ENCODE results near the gene CA14.
"Not testable (repeated sequence)": the region's sequence is repeated elsewhere in the genome, so short reads cannot be mapped to it uniquely, and the experiment has no call there.

The CA14 gene

DNA sequence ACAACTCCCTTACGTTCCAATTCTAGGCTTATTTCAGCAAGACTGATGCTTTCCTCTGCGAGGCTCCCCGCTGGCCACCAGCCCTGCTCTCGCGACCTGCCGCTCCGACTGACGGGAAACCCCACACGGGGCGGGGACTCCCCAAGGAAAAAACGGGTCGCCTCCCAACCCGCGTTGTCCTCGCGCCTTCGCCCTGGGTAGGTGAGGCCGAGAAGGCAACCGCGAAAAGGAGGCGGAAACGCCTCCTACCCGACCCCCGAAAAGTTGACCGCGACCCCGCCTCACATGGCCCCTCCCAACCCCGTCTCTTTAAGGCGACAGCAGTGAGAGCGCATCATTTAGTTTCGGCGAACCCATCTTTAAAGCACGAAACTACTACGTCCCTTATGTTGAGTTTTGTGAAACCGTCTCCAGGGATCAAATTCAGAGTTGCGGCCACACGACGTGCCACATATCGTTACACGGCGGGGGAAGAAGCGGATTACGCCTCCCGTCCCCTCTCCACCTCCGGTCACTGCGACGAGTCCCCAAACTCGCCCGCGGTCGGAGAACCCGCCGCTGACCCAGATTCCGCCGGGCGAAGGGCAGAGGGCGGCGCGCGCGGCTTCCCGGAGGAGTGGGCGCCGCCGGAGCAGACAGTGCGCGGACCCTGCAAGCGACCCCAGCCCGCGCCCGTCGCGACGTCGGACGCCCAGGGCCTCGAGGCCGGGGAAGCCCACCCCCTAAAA is 22.8 kb upstream of the CA14 start:
- H3K4me3 ChIP-seq = peak overlapping the region; percentile 84 to 99 (median 98)
- no peak for TF ChIP-seq Cebpa-rat (IDR thresholded peaks at IDR 0.05)
- peaks cover 0 to 25% (median 7%) of the 10 kb centered on the region in 11 experiments; a peak in 8 of 22 replicates for H4K20me1 ChIP-seq
- peak overlapping the region; percentile 97 to 100 (median 99) for H3K9ac ChIP-seq
- H3K4me1 ChIP-seq = peaks cover 23 to 33% (median 29%) of the 10 kb centered on the region in 10 experiments
- peak overlapping the region; percentile 80 to 95 (median 87) for H3K4me2 ChIP-seq
- peak overlapping the region; percentile 94 to 100 (median 99) for H3K27ac ChIP-seq
- H3K36me3 ChIP-seq = peaks cover 16 to 22% (median 21%) of the 10 kb centered on the region in 11 experiments; a peak in 21 of 22 replicates
- H3K27me3 ChIP-seq = no peaks in the 10 kb centered on the region
- H3K9me3 ChIP-seq (replicated peaks in 1 of 11) = no peaks in the 10 kb centered on the region

DNA sequence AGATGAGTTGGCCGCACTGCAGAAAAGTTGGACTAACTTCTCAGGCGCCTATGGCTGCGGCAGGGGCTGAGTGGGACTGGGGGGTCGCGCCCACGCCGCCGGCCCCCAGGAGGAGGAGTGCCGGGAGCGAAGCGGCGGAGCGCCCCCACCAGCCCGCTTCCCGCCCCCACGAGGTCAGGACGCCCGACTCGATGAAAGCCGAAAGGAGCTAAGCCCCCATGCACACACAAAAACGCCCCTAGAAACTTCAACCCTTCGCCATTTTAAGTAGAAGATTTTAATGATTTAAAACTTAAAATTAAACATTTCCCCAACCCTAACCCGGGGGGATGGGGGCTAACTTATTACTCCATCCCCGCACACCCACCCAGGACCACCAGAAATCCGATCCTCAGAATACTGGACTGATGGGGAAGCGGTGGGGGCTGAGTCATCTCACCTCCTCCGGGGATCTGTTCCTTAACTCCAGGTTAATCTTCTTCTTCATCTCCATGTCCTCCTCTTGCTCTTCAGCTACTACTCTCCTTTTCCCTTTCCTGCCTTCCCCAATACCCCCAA is 22.2 kb upstream of the CA14 start:
- peaks cover 10 to 16% (median 15%) of the 10 kb centered on the region in 11 experiments; a peak in 18 of 22 replicates for H3K36me3 ChIP-seq
- peak overlapping the region; percentile 84 to 99 (median 98) for H3K4me3 ChIP-seq
- peak overlapping the region; percentile 80 to 95 (median 87) for H3K4me2 ChIP-seq
- peak overlapping the region; percentile 97 to 100 (median 99) for H3K9ac ChIP-seq
- TF ChIP-seq Cebpa-rat (IDR thresholded peaks at IDR 0.05) = no peak
- peak overlapping the region; percentile 94 to 100 (median 99) for H3K27ac ChIP-seq
- H3K27me3 ChIP-seq = no peaks in the 10 kb centered on the region
- peaks cover 23 to 33% (median 29%) of the 10 kb centered on the region in 10 experiments for H3K4me1 ChIP-seq
- peaks cover 0 to 25% (median 7%) of the 10 kb centered on the region in 11 experiments; a peak in 8 of 22 replicates for H4K20me1 ChIP-seq
- no peaks in the 10 kb centered on the region for H3K9me3 ChIP-seq (replicated peaks in 1 of 11)

DNA sequence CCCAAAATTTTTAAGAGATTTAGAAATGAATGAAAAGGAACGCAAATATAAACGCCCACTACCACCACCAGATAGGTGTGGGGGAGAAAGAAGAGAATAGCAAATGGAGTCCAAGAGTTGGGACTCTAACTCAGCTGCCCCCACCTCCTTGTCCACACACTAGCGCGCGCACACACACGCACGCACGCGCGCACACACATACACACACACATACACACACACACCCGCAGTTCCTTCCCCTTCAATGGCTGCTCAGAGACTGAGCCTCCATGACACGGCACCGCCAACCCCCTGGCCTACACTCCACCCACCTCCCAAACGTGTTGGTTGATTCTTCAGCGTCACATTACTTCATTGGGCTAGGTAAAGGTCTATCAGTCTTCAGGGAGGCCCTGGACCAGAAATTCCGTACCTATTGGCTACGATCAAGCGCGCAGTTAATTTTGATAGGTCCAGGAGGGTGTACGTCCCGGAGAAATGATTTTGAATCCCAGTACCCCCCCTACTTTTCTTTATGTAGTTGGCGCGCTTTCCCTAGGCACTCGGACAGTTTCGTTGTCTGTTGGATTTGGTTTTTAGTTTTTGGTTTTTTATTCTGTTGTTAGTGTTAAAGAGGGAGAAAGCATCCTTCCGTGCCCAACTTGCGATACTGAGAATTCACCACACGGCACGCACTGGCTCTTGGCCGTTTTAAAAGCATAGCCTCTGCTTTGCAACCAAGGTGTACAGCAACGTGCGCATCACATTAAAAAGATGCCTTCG is 21.5 kb upstream of the CA14 start, which contains the start of gene ANP32E:
Gene ANP32E (minus strand): TSS at position 261 of the 762 bp plus-strand sequence. CDS start 326 bp downstream, outside the sequence.
- H3K27ac ChIP-seq = peak within 1 kb of the TSS; percentile 94 to 100 (median 99)

GRCh38 chr1:150236614-150237100 is 20.9 kb upstream of the CA14 start:
- Histone ChIP-seq H3K9ac (peak overlapping the region; percentile 62 to 100 (median 99); a peak in 21 of 22 replicates), H3K27me3 (no peaks in the 10 kb centered on the region), H3K4me2 (peak overlapping the region; percentile 77 to 95 (median 86)), H4K20me1 (peaks cover 0 to 19% (median 7%) of the 10 kb centered on the region in 11 experiments; a peak in 7 of 22 replicates), H3K4me3 (peak overlapping the region; percentile 84 to 99 (median 98)), H3K4me1 (peaks cover 23 to 33% (median 29%) of the 10 kb centered on the region in 10 experiments), H3K9me3 (replicated peaks in 1 of 11) (no peaks in the 10 kb centered on the region), H3K27ac (peak overlapping the region in 10 of 11 experiments; percentile 76 to 100 (median 99); a peak in 19 of 22 replicates), H3K36me3 (peaks cover 0 to 3% (median 2%) of the 10 kb centered on the region in 11 experiments; a peak in 12 of 22 replicates)
- no peak for TF ChIP-seq Cebpa-rat (IDR thresholded peaks at IDR 0.05)

More for the DNA sequence above, 21.5 kb upstream of the CA14 start, which contains the start of gene ANP32E:
- Histone ChIP-seq H3K4me1 (peaks cover 23 to 33% (median 29%) of the 10 kb centered on the region in 10 experiments), H4K20me1 (peaks cover 0 to 25% (median 7%) of the 10 kb centered on the region in 11 experiments; a peak in 8 of 22 replicates), H3K4me2 (peak within 1 kb of the TSS; percentile 83 to 95 (median 87)), H3K4me3 (peak within 1 kb of the TSS; percentile 84 to 99 (median 98)), H3K36me3 (peaks cover 6 to 9% (median 8%) of the 10 kb centered on the region in 11 experiments; a peak in 16 of 22 replicates), H3K9ac (peak within 1 kb of the TSS; percentile 97 to 100 (median 99)), H3K9me3 (replicated peaks in 1 of 11) (no peaks in the 10 kb centered on the region), H3K27me3 (no peaks in the 10 kb centered on the region)
- TF ChIP-seq Cebpa-rat (IDR thresholded peaks at IDR 0.05) = no peak

DNA sequence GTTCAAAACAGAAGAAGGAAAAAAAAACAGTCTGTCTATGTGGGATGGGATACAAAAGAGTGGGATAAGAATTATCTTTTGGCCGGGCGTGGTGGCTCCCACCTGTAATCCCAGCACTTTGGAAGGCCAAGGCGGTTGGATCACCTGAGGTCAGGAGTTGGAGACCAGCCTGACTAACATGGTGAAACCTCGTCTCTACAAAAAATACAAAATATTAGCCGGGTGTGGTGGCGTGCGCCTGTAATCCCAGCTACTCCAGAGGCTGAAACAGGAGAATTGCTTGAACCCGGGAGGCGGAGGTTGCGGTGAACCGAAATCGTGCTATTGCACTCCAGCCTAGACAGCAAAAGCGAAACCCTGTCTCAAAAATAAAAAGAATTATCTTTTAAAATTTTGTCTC is 20.4 kb upstream of the CA14 start:
- Histone ChIP-seq H3K4me1 (peaks cover 23 to 33% (median 29%) of the 10 kb centered on the region in 10 experiments), H3K4me3 (peak overlapping the region in 9 of 10 experiments; percentile 84 to 99 (median 97); a peak in 14 of 20 replicates), H3K9ac (peak overlapping the region in 9 of 11 experiments; percentile 97 to 100 (median 99); a peak in 15 of 22 replicates), H3K27ac (peak overlapping the region in 9 of 11 experiments; percentile 76 to 100 (median 99); a peak in 15 of 22 replicates), H3K4me2 (peak overlapping the region in 10 of 11 experiments; percentile 77 to 95 (median 86); a peak in 20 of 22 replicates), H4K20me1 (peaks cover 0 to 19% (median 7%) of the 10 kb centered on the region in 11 experiments; a peak in 7 of 22 replicates)
- not testable (repeated sequence) for H3K9me3 ChIP-seq (replicated peaks in 1 of 11); H3K36me3 ChIP-seq; H3K27me3 ChIP-seq

DNA sequence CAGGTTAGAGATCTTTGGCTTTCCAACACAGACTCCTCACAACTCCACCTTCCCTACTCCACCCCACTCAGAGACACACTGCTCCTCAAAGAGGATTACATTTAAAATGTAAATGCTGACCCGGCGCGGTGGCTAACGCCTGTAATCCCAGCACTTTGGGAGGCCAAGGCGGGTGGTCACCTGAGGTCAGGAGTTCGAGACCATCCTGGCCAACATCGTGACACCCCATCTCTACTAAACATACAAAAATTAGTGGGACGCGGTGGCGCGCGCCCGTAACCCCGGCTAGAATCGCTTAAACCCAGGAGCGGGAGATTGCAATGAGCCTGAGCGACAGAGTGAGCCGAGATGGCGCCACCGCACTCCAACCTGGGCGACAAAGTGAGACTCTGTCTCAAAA is 19.8 kb upstream of the CA14 start:
- TF ChIP-seq Cebpa-rat (IDR thresholded peaks at IDR 0.05) = no peak
- H3K27me3 ChIP-seq = no peaks in the 10 kb centered on the region
- no peak overlapping the region for H3K9ac ChIP-seq
- no peak overlapping the region for H3K4me3 ChIP-seq
- H3K9me3 ChIP-seq (replicated peaks in 1 of 11) = no peaks in the 10 kb centered on the region
- H4K20me1 ChIP-seq = peaks cover 0 to 15% (median 7%) of the 10 kb centered on the region in 11 experiments; a peak in 7 of 22 replicates
- H3K27ac ChIP-seq = no peak overlapping the region
- H3K4me1 ChIP-seq = peaks cover 19 to 28% (median 24%) of the 10 kb centered on the region in 10 experiments
- H3K36me3 ChIP-seq = no peaks in the 10 kb centered on the region
- peak overlapping the region in 2 of 11 experiments; percentile 77 to 90; a peak in 2 of 22 replicates for H3K4me2 ChIP-seq

DNA sequence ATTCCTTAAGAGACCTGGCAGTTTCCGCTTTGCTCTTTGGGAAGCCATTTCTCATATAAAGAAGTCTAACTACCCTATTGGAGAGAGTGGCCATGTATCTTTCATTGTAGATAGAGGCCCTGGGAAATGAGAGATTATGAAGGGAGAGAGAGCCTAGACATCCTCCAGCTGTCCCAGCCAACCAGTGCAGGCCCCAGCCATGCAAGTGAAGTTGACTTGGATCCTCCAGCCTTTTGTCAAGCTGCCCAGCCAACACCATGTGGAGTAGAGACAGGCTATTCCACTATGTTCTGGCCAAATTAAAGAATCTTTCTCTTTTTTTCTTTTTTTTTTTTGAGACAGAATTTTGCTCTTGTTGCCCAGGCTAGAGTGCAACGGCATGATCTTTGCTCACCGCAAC is 14.6 kb upstream of the CA14 start:
- no peaks in the 10 kb centered on the region for H3K9me3 ChIP-seq (replicated peaks in 1 of 11)
- no peaks in the 10 kb centered on the region for H4K20me1 ChIP-seq
- H3K4me3 ChIP-seq = no peak overlapping the region
- no peaks in the 10 kb centered on the region for H3K27me3 ChIP-seq
- H3K36me3 ChIP-seq = no peaks in the 10 kb centered on the region
- no peak for TF ChIP-seq Cebpa-rat (IDR thresholded peaks at IDR 0.05)
- no peak overlapping the region for H3K9ac ChIP-seq
- no peak overlapping the region for H3K4me2 ChIP-seq
- H3K4me1 ChIP-seq = peaks cover 0 to 9% (median 0%) of the 10 kb centered on the region in 10 experiments; a peak in 5 of 20 replicates
- H3K27ac ChIP-seq = no peak overlapping the region

- Histone ChIP-seq H3K36me3 (no peaks in the 10 kb centered on the region), H3K4me2 (peak overlapping the region in 6 of 11 experiments; percentile 4 to 38 (median 24); a peak in 4 of 22 replicates), H3K27ac (no peak overlapping the region), H3K4me3 (no peak overlapping the region), H3K9me3 (replicated peaks in 1 of 11) (no peaks in the 10 kb centered on the region), H3K9ac (no peak overlapping the region), H3K4me1 (peaks cover 0 to 6% (median 2%) of the 10 kb centered on the region in 10 experiments; a peak in 7 of 20 replicates), H3K27me3 (no peaks in the 10 kb centered on the region), H4K20me1 (no peaks in the 10 kb centered on the region)
- no peak for TF ChIP-seq Cebpa-rat (IDR thresholded peaks at IDR 0.05)
Measured at GRCh38 chr1:150249936-150250335, 7.6 kb upstream of the CA14 start.

Data from BLaER1 treated with 17β-estradiol and CSF1 and Interleukin-3, amounts not matched to agents 10 nM and 100 nM (cell line).